H9 (cell line): Measurements from ENCODE around the gene CHDH. TPM values are rescaled to one million over a fixed set of nuclear protein-coding genes. Genes with fewer than 3 reads are reported as not detected.

Experiments used
- DNase-seq: peaks from one replicate; pipeline ENCODE4 v3.0.0-alpha.2; 2017
- H2AFZ ChIP-seq: one replicate; pipeline ENCODE4 v1.6.1; 2013; ENCODE audit warnings: mild to moderate bottlenecking, low read length, control low read depth, moderate library complexity
- H2AK5ac ChIP-seq: 2 replicates; pipeline ENCODE4 v1.6.1; 2013; ENCODE audit warnings: low read length, control low read depth, mixed read lengths; ENCODE audit not compliant: insufficient read length
- H2BK120ac ChIP-seq: one replicate; pipeline ENCODE4 v1.6.1; 2013; ENCODE audit warnings: low read depth, mild to moderate bottlenecking, low read length, control low read depth, inconsistent platforms; ENCODE audit not compliant: poor library complexity, severe bottlenecking
- H2BK12ac ChIP-seq: 2 replicates; pipeline ENCODE4 v1.6.1; 2013; ENCODE audit warnings: low read length, control low read depth, mixed read lengths, low read depth; ENCODE audit not compliant: insufficient read length
- H2BK15ac ChIP-seq: 2 replicates; pipeline ENCODE4 v1.6.1; 2013; ENCODE audit warnings: low read depth, low read length, control low read depth
- H2BK20ac ChIP-seq: one replicate; pipeline ENCODE4 v1.6.1; 2013; ENCODE audit warnings: low read depth, mild to moderate bottlenecking, low read length, control low read depth, inconsistent platforms; ENCODE audit not compliant: poor library complexity, severe bottlenecking
- H2BK5ac ChIP-seq: 2 replicates; pipeline ENCODE4 v1.6.1; 2013; ENCODE audit warnings: low read length, control low read depth, mixed read lengths; ENCODE audit not compliant: insufficient read length
- H3K14ac ChIP-seq: 2 replicates; pipeline ENCODE4 v1.6.1; 2013; ENCODE audit warnings: low read length, control low read depth; ENCODE audit not compliant: insufficient read depth
- H3K18ac ChIP-seq: 2 replicates; pipeline ENCODE4 v1.6.1; 2013; ENCODE audit warnings: low read depth, mild to moderate bottlenecking, mixed read lengths, low read length, control low read depth; ENCODE audit not compliant: insufficient read length
- H3K23ac ChIP-seq: 2 replicates; pipeline ENCODE4 v1.6.1; 2013; ENCODE audit warnings: low read length, control low read depth, mixed read lengths, low read depth; ENCODE audit not compliant: insufficient read length
- H3K23me2 ChIP-seq: 2 replicates; pipeline ENCODE4 v1.6.1; 2013; ENCODE audit warnings: low read depth, mild to moderate bottlenecking, mixed read lengths, low read length, control low read depth; ENCODE audit not compliant: insufficient read length, poor library complexity, severe bottlenecking
- H3K27ac ChIP-seq: 2 replicates; pipeline ENCODE4 v1.5.1; 2013; ENCODE audit warnings: low read length, control low read depth, mixed read lengths, low read depth; ENCODE audit not compliant: insufficient read length
- H3K27me3 ChIP-seq: 2 replicates; pipeline ENCODE4 v1.6.1; 2013; ENCODE audit warnings: low read length, control low read depth, inconsistent platforms; ENCODE audit not compliant: insufficient read depth
- H3K4ac ChIP-seq: 2 replicates; pipeline ENCODE4 v1.6.1; 2013; ENCODE audit warnings: low read depth, mild to moderate bottlenecking, control low read depth, inconsistent platforms, low read length, moderate library complexity
- H3K4me1 ChIP-seq: 2 replicates; pipeline ENCODE4 v1.6.1; 2013; ENCODE audit warnings: low read length, control low read depth, inconsistent platforms; ENCODE audit not compliant: insufficient read depth
- H3K4me2 ChIP-seq: 2 replicates; pipeline ENCODE4 v1.6.1; 2013; ENCODE audit warnings: low read length, control low read depth, mixed read lengths; ENCODE audit not compliant: insufficient read length, insufficient read depth
- H3K56ac ChIP-seq: 2 replicates; pipeline ENCODE4 v1.6.1; 2013; ENCODE audit warnings: low read depth, mild to moderate bottlenecking, mixed read lengths, low read length, control low read depth; ENCODE audit not compliant: insufficient read length
- H3K79me1 ChIP-seq: 2 replicates; pipeline ENCODE4 v1.6.1; 2013; ENCODE audit warnings: low read depth, mild to moderate bottlenecking, moderate library complexity, low read length, control low read depth, inconsistent platforms; ENCODE audit not compliant: insufficient read depth, poor library complexity, severe bottlenecking
- H3K79me2 ChIP-seq: 2 replicates; pipeline ENCODE4 v1.6.1; 2013; ENCODE audit warnings: low read length, control low read depth, inconsistent platforms; ENCODE audit not compliant: insufficient read depth
- H3K9ac ChIP-seq: 2 replicates; pipeline ENCODE4 v1.6.1; 2013; ENCODE audit warnings: low read length, control low read depth, mixed read lengths; ENCODE audit not compliant: insufficient read length; ENCODE audit errors: extremely low read depth
- H3K9me3 ChIP-seq: one replicate; pipeline ENCODE4 v1.6.1; 2013; ENCODE audit warnings: low read depth, low read length, inconsistent platforms; ENCODE audit not compliant: control insufficient read depth
- H3T11ph ChIP-seq: one replicate; pipeline ENCODE4 v1.6.1; 2013; ENCODE audit warnings: mild to moderate bottlenecking, low read length, control low read depth, inconsistent platforms
- H4K20me1 ChIP-seq: one replicate; pipeline ENCODE4 v1.6.1; 2013; ENCODE audit not compliant: control insufficient read depth, insufficient read length, insufficient read depth
- H4K5ac ChIP-seq: 2 replicates; pipeline ENCODE4 v1.6.1; 2013; ENCODE audit warnings: low read depth, mild to moderate bottlenecking, mixed read lengths, low read length, control low read depth; ENCODE audit not compliant: insufficient read length
- H4K8ac ChIP-seq: replicated peaks from 2 replicates; pipeline ENCODE4 v1.6.1; 2013; ENCODE audit warnings: low read length, control low read depth, mixed read lengths, low read depth; ENCODE audit not compliant: insufficient read length
- H4K91ac ChIP-seq: 2 replicates; pipeline ENCODE4 v1.6.1; 2013; ENCODE audit warnings: low read depth, mild to moderate bottlenecking, moderate library complexity, mixed read lengths, low read length, control low read depth; ENCODE audit not compliant: insufficient read length
- H3K27ac Mint-ChIP-seq, 3 experiments: 2 replicates in 2 of 3; 3 replicates in 1 of 3; pipeline ENCODE4 v1.8.0; 2020 to 2021; ENCODE audit warnings: mixed read lengths in 3 of 3, mild to moderate bottlenecking in 1 of 3, moderate library complexity in 1 of 3
- H3K27me3 Mint-ChIP-seq: 2 replicates; pipeline ENCODE4 v1.8.0; 2021; ENCODE audit warnings: low read depth, mild to moderate bottlenecking, moderate library complexity, mixed read lengths
- H3K36me3 Mint-ChIP-seq, 3 experiments: 2 replicates in 2 of 3; 3 replicates in 1 of 3; pipeline ENCODE4 v1.8.0; 2020 to 2021; ENCODE audit warnings: low read depth in 3 of 3, mixed read lengths in 3 of 3; ENCODE audit not compliant: insufficient read depth in 1 of 3
- H3K4me1 Mint-ChIP-seq, 2 experiments: 2 replicates each; pipeline ENCODE4 v1.8.0; 2020; ENCODE audit warnings: mixed read lengths in 2 of 2
- H3K4me3 Mint-ChIP-seq, 2 experiments: 2 replicates in 1 of 2; 3 replicates in 1 of 2; pipeline ENCODE4 v1.8.0; 2020 to 2021; ENCODE audit warnings: mild to moderate bottlenecking in 2 of 2, mixed read lengths in 2 of 2, moderate library complexity in 1 of 2
- H3K9me3 Mint-ChIP-seq, 2 experiments: 2 replicates in 1 of 2; 3 replicates in 1 of 2; pipeline ENCODE4 v1.8.0; 2020; ENCODE audit warnings: mild to moderate bottlenecking in 2 of 2, mixed read lengths in 2 of 2, moderate library complexity in 1 of 2
- WGBS: extraction: QIAGEN DNeasy Blood & Tissue Kit; methylation state at CpG from one replicate; pipeline ENCODE4 v1.1.7; 2013; ENCODE audit warnings: missing lambda C conversion rate, low lambda C conversion rate, mixed read lengths; ENCODE audit not compliant: insufficient read length; ENCODE audit errors: extremely low coverage; 5-methylcytosine and 5-hydroxymethylcytosine counted together
- total RNA-seq: library from RNA; stranded (reverse); gene quantifications from 2 replicates; pipeline ENCODE4 v1.2.1, GENCODE V29; 2021
- TF ChIP-seq, protein P1 (sequence below): fragments of 200-600 bp; sonication (generic); conservative IDR thresholded peaks from 3 replicates; pipeline ENCODE4 v1.8.0; 2021; ENCODE audit warnings: antibody characterized with exemption, mild to moderate bottlenecking

The CHDH gene
- total RNA-seq, 1 experiment from 2014 or later, result 11.0 TPM

DNA sequence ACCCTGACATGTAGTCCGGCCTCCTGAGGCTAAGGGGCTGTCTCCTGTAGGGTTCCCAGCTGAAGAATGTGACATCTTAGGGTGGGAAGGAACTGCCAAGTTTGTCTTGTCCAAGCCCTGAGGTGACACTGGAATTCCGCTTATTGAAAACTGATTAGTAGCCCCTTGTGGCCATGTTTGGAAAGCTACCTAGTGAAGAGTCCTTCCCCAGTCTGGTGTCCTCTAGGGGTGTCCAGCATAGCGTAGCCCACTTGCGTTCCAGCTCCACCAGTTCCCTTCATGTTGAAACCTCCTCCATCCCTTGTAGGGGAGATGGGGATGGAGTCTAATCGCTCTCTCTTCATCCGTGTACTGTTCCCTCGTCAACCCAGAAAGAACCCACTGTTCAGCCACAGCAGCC is 79.5 kb downstream of the CHDH start:
- no peaks in the 10 kb centered on the region for H3K36me3 Mint-ChIP-seq
- no peak overlapping the region for H4K5ac ChIP-seq
- H2BK12ac ChIP-seq, result no peak overlapping the region
- peaks cover 2% of the 10 kb centered on the region; the same call in 1 of the 2 replicates for H3K4me1 ChIP-seq
- H3K4ac ChIP-seq, result no peak overlapping the region
- no peak overlapping the region for H3K18ac ChIP-seq
- H4K91ac ChIP-seq, result no peak overlapping the region
- no peak overlapping the region for H3K23ac ChIP-seq
- H2AFZ ChIP-seq, result no peak overlapping the region
- no peaks in the 10 kb centered on the region for H4K20me1 ChIP-seq
- TF ChIP-seq, protein P1, sequence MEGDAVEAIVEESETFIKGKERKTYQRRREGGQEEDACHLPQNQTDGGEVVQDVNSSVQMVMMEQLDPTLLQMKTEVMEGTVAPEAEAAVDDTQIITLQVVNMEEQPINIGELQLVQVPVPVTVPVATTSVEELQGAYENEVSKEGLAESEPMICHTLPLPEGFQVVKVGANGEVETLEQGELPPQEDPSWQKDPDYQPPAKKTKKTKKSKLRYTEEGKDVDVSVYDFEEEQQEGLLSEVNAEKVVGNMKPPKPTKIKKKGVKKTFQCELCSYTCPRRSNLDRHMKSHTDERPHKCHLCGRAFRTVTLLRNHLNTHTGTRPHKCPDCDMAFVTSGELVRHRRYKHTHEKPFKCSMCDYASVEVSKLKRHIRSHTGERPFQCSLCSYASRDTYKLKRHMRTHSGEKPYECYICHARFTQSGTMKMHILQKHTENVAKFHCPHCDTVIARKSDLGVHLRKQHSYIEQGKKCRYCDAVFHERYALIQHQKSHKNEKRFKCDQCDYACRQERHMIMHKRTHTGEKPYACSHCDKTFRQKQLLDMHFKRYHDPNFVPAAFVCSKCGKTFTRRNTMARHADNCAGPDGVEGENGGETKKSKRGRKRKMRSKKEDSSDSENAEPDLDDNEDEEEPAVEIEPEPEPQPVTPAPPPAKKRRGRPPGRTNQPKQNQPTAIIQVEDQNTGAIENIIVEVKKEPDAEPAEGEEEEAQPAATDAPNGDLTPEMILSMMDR, result peak; percentile 33; the same call in 1 of the 3 replicates
- peaks cover 17 to 21% of the 10 kb centered on the region in 2 experiments for H3K4me1 Mint-ChIP-seq
- H3K27me3 ChIP-seq, result no peaks in the 10 kb centered on the region
- H3K79me1 ChIP-seq, result no peaks in the 10 kb centered on the region
- no peaks in the 10 kb centered on the region for H3K9me3 ChIP-seq
- no peak overlapping the region for H3K56ac ChIP-seq
- no peak overlapping the region for H3K4me3 Mint-ChIP-seq
- no CpG with 5 or more reads among the region's 7 CpGs for WGBS
- H3K27me3 Mint-ChIP-seq, result no peaks in the 10 kb centered on the region
- no peak overlapping the region for H3K4me2 ChIP-seq
- no peak for DNase-seq
- no peak overlapping the region for H2BK5ac ChIP-seq
- H2BK120ac ChIP-seq, result no peak overlapping the region
- H4K8ac ChIP-seq, result no peak overlapping the region
- no peak overlapping the region for H3K9ac ChIP-seq
- H3T11ph ChIP-seq, result no peak overlapping the region
- no peaks in the 10 kb centered on the region for H3K79me2 ChIP-seq
- no peaks in the 10 kb centered on the region for H3K9me3 Mint-ChIP-seq
- H2BK20ac ChIP-seq, result no peak overlapping the region
- H3K27ac ChIP-seq, result no peak overlapping the region
- no peak overlapping the region for H3K27ac Mint-ChIP-seq
- H2AK5ac ChIP-seq, result no peak overlapping the region
- H3K14ac ChIP-seq, result no peak overlapping the region
- H3K23me2 ChIP-seq, result no peaks in the 10 kb centered on the region
- no peak overlapping the region for H2BK15ac ChIP-seq
